ENCODE data around the gene ANO9. TPM values are rescaled to one million over a fixed set of nuclear protein-coding genes. Genes with fewer than 3 reads are reported as not detected.

ANO9 gene
- total RNA-seq, 1 experiment from 2014 or later: 16.6 TPM

- no TSS peak for BruUV-seq (replicated peaks)
- no peak overlapping the region for H2AFZ ChIP-seq (ENCODE audit: low read length)
- ATAC-seq: no peak
- TF ChIP-seq EZH2 (IDR thresholded peaks at IDR 0.05; ENCODE audit: low read length, unreplicated experiment): no peak
- no peak for TF ChIP-seq CTCF (conservative IDR thresholded peaks at IDR 0.05; ENCODE audit: low read depth, low read length)
- no peak for TF ChIP-seq EZH2phosphoT487 (IDR thresholded peaks at IDR 0.05; ENCODE audit: borderline replicate concordance, low read length)
- no peak overlapping the region for H3K4me2 ChIP-seq (ENCODE audit: low read length)
- H3F3A ChIP-seq (ENCODE audit: low read length, unreplicated experiment): no peaks in the 10 kb centered on the region
- ChIA-PET POLR2A (ENCODE audit: unreplicated experiment) (no interaction called here), CTCF (interaction anchor here (0.6 kb wide), 1 partner anchor 43 kb away, joined by 3 read pairs; no protein-coding TSS in a partner anchor)
- H3K4me1 ChIP-seq (ENCODE audit: insufficient read depth, low read length): 0 out of 2 replicates have a peak, but pooled peaks cover under 1% of the 10 kb centered on the region
- H4K20me1 ChIP-seq (ENCODE audit: low read length): no peaks in the 10 kb centered on the region
- H3K27ac ChIP-seq (ENCODE audit: low read length): no peak overlapping the region
- no peak for DNase-seq
- H3K4me3 ChIP-seq (ENCODE audit: low read length): no peak overlapping the region
- H3K9me3 ChIP-seq (ENCODE audit: low read length): no peaks in the 10 kb centered on the region
- no peaks in the 10 kb centered on the region for H3K27me3 ChIP-seq (ENCODE audit: low read length)
- no peaks in the 10 kb centered on the region for H3K9me2 ChIP-seq (replicated peaks; ENCODE audit: low read length)
- no peaks in the 10 kb centered on the region for H3K36me3 ChIP-seq (ENCODE audit: low read depth, low read length)
- intact Hi-C loops (cut with micrococcal nuclease): no loop called here
- no peak overlapping the region for H3K9ac ChIP-seq (ENCODE audit: low read length)
- 0 out of 2 replicates have a peak, but pooled peaks cover 3% of the 10 kb centered on the region for H3K79me2 ChIP-seq (ENCODE audit: low read length)
These were observed 33.2 kb upstream of the ANO9 start for GRCh38 chr11:474914-475506.

DNA sequence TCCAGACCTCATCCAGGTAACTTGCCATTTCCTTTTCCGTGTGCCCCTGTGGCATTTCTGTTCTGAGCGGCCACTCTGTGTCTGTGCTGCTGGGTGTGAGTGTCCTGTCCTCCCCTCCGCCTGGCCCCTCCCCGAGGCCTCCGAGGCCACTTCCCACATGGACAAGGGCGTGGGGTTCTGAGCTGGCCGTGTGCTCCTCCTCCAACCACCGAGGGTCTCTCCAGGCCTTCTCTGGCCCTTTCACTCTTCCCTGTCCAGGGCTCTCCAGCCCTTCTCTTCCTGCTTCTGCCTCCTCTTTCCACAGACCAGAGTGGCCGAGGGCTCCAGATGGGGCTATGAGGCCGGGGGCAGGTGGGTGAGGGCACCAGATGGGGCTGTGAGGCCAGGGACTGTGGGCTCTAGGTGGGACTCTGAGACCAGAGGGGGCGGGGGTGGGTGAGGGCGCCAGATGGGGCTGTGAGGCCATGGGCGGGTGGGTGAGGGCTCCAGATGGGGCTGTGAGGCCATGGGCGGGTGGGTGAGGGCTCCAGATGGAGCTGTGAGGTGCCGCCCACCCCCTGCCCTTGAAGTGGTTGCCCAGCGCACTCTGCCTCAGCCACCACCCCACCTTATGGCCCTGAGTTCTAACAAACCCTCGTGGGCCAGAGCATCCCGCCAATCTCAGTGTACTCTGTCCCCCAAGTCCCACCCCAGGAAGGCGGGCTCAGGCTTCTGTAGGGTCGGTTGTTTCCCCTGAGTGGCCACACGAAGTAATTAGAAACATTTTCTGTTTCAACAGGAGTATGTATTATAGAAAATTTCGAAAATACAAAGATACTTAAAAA lies 32.4 kb upstream of the ANO9 start:
- ChIA-PET POLR2A (ENCODE audit: unreplicated experiment) (no interaction called here), CTCF (interaction anchor here (0.6 kb wide), 1 partner anchor 44 kb away, joined by 3 read pairs; no protein-coding TSS in a partner anchor)
- H3K4me2 ChIP-seq (ENCODE audit: low read length): no peak overlapping the region
- H3K4me1 ChIP-seq (ENCODE audit: insufficient read depth, low read length): peaks cover 7% of the 10 kb centered on the region; the same call in 1 of the 2 replicates
- H3K27ac ChIP-seq (ENCODE audit: low read length): no peak overlapping the region
- H3K9ac ChIP-seq (ENCODE audit: low read length): no peak overlapping the region
- no peaks in the 10 kb centered on the region for H3K9me3 ChIP-seq (ENCODE audit: low read length)
- 0 out of 2 replicates have a peak, but pooled peaks cover 4% of the 10 kb centered on the region for H3K79me2 ChIP-seq (ENCODE audit: low read length)
- no peaks in the 10 kb centered on the region for H3F3A ChIP-seq (ENCODE audit: low read length, unreplicated experiment)
- BruUV-seq (replicated peaks): no TSS peak
- no peaks in the 10 kb centered on the region for H3K36me3 ChIP-seq (ENCODE audit: low read depth, low read length)
- DNase-seq (no peak), ATAC-seq (no peak)
- TF ChIP-seq CTCF (conservative IDR thresholded peaks at IDR 0.05; ENCODE audit: low read depth, low read length) (no peak), EZH2 (IDR thresholded peaks at IDR 0.05; ENCODE audit: low read length, unreplicated experiment) (no peak), EZH2phosphoT487 (IDR thresholded peaks at IDR 0.05; ENCODE audit: borderline replicate concordance, low read length) (no peak)
- H3K9me2 ChIP-seq (replicated peaks; ENCODE audit: low read length): no peaks in the 10 kb centered on the region
- intact Hi-C loops (cut with micrococcal nuclease): no loop called here
- no peaks in the 10 kb centered on the region for H3K27me3 ChIP-seq (ENCODE audit: low read length)
- no peaks in the 10 kb centered on the region for H4K20me1 ChIP-seq (ENCODE audit: low read length)
- no peak overlapping the region for H3K4me3 ChIP-seq (ENCODE audit: low read length)
- H2AFZ ChIP-seq (ENCODE audit: low read length): no peak overlapping the region
